A673 (cell line): Measurements from ENCODE around the gene TASP1.

Source experiments
- EZH2 ChIP-seq: fragments of 200-600 bp; sonication (generic); IDR thresholded peaks from 2 replicates; pipeline ENCODE4 v1.6.1; 2017; ENCODE audit warnings: borderline replicate concordance, low read depth, mild to moderate bottlenecking, mixed read lengths, antibody characterized with exemption, low read length; ENCODE audit not compliant: poor library complexity, severe bottlenecking
- TF ChIP-seq, protein P1 (sequence below): fragments of 300-800, 200-600 bp; sonication (generic); conservative IDR thresholded peaks from 2 replicates; pipeline ENCODE4 v1.5.1; 2017; ENCODE audit warnings: low read depth, mild to moderate bottlenecking, antibody characterized with exemption, low read length, moderate library complexity, mixed read lengths

DNA sequence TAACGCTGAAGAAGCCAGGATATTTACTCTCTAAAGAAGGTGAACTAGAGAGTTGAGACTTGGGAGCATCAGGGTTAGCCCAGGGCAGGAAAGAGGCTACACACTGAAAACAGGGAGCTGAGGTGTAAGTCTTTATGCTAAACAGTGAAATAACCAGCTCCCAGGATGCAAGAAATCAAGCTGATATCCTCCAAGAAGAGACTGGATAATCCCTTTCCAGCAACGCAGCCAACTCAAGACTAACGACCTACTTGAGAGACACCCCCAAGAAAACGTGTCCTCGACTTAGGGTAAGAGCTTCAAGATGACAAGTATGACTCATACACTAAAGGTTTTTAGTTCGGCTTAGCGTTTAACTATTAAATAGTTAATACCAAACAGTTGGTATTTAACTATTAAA, 202.2 kb downstream of the TASP1 start:
- TF ChIP-seq, protein P1, sequence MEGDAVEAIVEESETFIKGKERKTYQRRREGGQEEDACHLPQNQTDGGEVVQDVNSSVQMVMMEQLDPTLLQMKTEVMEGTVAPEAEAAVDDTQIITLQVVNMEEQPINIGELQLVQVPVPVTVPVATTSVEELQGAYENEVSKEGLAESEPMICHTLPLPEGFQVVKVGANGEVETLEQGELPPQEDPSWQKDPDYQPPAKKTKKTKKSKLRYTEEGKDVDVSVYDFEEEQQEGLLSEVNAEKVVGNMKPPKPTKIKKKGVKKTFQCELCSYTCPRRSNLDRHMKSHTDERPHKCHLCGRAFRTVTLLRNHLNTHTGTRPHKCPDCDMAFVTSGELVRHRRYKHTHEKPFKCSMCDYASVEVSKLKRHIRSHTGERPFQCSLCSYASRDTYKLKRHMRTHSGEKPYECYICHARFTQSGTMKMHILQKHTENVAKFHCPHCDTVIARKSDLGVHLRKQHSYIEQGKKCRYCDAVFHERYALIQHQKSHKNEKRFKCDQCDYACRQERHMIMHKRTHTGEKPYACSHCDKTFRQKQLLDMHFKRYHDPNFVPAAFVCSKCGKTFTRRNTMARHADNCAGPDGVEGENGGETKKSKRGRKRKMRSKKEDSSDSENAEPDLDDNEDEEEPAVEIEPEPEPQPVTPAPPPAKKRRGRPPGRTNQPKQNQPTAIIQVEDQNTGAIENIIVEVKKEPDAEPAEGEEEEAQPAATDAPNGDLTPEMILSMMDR, result no peak
- TF ChIP-seq EZH2, result no peak
